MM.1S (cell line): ENCODE data around the gene PLEKHA1.

Experiments
- EZH2 ChIP-seq: fragments of 300-600 bp; sonication (generic); optimal IDR thresholded peaks from 2 replicates; pipeline ENCODE3; 2017; ENCODE audit warnings: low read depth, mild to moderate bottlenecking, antibody characterized with exemption, low read length, mixed read lengths
- TF ChIP-seq, protein P1 (sequence below): fragments of 300-600 bp; sonication (generic); IDR thresholded peaks from 2 replicates; pipeline ENCODE4 v1.5.1; 2016; ENCODE audit warnings: antibody characterized with exemption, low read length, mixed read lengths

DNA sequence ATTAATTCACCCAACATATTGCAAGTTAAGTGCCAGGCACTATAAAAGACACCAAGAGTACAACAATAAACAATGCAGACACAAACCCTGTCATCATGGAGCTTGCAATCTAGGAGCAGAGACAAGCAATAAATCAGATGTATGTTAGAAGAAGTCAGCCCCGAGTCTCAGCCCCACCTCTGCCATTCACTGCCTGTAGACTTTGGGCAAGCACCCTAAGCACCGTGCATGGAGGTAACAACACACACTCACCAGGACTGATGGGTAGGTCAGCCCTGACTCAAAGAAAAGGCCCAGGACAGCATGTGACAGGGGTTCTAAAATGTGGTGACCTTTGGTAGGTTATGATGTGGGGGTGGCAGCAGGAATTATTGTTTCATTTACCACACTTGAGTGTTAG is 49.3 kb upstream of the PLEKHA1 start:
- TF ChIP-seq, protein P1, sequence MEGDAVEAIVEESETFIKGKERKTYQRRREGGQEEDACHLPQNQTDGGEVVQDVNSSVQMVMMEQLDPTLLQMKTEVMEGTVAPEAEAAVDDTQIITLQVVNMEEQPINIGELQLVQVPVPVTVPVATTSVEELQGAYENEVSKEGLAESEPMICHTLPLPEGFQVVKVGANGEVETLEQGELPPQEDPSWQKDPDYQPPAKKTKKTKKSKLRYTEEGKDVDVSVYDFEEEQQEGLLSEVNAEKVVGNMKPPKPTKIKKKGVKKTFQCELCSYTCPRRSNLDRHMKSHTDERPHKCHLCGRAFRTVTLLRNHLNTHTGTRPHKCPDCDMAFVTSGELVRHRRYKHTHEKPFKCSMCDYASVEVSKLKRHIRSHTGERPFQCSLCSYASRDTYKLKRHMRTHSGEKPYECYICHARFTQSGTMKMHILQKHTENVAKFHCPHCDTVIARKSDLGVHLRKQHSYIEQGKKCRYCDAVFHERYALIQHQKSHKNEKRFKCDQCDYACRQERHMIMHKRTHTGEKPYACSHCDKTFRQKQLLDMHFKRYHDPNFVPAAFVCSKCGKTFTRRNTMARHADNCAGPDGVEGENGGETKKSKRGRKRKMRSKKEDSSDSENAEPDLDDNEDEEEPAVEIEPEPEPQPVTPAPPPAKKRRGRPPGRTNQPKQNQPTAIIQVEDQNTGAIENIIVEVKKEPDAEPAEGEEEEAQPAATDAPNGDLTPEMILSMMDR: no peak
- TF ChIP-seq EZH2: no peak
